HG03135 (cell line): ENCODE results near the gene PAK5.

ENCODE experiments used
- ATAC-seq: cut with Tn5 transposase; IDR thresholded peaks from one replicate; pipeline ENCODE4 v1.9.1; 2021; ENCODE audit warnings: mild to moderate bottlenecking, moderate library complexity; ENCODE audit not compliant: unreplicated experiment

Gene PAK5

GRCh38 chr20:9792674-9793073 is 46.2 kb downstream of the PAK5 start:
- no peak for ATAC-seq

GRCh38 chr20:9789131-9789530 is 49.7 kb downstream of the PAK5 start:
- no peak for ATAC-seq

DNA sequence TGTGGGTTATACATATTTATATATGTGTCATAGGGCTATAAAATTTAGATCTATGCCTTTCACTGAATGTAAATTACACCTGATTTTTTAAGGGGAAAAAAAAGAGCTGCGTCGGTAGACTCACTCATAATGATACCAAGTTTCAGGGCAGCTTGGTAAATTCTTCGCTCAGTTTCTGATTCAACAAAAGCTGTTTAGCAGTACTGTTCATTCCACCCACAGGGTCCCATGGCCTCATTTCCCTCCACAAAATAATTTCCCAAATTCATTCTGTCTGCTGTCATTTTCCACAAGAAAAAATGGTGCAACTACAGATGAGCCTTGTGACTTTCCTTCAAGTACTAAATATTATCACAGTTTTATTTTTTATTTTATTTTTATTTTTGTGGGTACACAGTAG is 63.7 kb downstream of the PAK5 start:
- ATAC-seq: no peak

DNA sequence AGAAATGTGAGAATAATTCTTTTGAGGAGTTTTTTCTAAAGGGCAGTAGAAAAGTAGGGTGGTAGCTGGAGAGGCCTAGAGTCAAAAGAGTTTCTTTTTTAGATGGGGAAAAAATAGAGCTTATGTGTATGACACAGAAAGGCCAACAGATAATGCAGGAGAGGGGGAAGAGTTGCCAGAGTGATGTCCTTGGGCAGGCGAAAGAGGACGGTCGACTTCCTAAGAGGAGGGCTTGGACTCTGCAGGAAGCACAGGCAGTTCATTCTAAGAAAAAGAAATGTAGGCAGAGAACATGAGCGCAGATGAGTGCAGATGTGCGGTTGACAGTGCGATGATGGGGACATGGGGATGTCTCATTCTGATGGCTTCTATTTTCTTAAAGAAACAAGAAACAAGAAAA is 68.9 kb downstream of the PAK5 start:
- no peak for ATAC-seq

GRCh38 chr20:9761476-9761875 is 77.4 kb downstream of the PAK5 start:
- no peak for ATAC-seq

DNA sequence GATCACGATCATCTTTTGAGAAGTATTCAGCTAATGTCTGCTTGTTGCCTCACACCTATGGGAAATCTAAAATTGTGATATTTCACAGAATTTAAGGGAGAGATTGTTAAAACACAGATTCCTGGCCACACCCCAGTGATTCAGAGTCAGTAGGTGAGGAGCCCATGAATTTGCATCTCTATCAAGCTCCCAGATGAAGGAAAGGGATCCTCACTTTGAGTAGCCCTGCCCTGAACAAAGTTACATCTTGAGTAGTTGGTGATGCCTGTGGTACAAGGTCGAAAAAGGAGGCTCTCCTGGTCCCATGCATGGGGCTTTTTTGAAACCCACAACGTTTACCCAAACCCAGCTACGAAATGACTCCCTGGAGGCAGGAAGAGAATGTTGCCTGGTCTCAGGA is 79.5 kb downstream of the PAK5 start:
- no peak for ATAC-seq

DNA sequence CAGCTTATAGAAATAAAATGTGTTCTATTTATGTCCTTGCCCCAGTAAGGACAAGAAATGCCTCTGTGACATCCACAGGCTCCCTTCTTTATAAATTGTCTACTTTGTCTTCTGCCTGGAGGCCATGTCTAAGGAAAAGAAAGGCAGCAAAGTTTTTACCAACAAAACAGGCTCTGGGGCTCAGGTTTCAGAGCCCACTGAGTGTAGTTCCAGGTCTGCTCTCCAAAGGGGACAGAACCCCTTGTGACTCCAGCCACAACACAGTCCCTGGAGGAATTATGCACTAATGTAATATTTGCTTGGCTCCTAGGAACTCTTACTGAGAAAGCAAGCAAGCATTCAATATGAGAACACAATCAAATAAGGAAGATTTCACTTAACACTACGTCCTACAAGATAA is 80.1 kb downstream of the PAK5 start:
- ATAC-seq: no peak

DNA sequence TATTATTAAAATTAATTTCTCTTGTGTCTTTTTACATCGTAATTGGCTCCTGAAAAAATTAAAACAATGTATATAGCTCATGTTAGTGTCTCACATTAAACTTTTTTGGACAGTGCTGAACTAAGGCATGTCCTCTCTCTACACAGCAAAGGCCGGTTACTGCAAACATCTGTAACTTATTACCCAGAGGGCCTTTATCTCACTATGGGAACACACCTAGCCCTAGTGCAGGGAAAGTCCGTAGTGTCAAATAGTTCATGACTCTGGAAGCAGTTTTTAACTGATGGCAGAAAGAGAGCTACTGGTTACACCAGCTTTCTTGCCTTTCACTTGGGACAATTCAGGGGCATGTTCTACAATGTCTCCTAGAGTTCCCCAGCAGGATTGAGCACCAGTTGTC is 82.2 kb downstream of the PAK5 start:
- ATAC-seq: no peak

DNA sequence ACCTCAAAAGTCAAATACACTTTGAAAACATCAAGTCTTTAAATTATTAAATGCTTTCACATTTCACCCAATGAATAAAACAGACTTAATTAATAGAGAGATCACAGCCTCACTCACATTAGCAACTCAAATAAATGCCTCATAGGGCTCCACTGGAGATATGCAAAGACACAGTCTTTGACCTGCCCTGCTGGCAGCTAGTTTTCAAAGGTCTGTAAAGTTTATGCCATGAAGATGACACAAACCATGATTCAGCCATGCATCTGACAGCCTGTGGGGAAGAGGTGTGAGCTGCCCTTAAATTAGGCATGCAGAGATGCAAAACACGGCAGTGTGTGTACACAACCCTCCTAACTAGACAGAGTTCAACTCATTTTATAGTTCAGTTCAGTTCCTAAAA is 83.6 kb downstream of the PAK5 start:
- no peak for ATAC-seq

GRCh38 chr20:9744551-9744950 is 94.3 kb downstream of the PAK5 start:
- no peak for ATAC-seq

- ATAC-seq: no peak
Measured at GRCh38 chr20:9743871-9744270, 95.0 kb downstream of the PAK5 start.

DNA sequence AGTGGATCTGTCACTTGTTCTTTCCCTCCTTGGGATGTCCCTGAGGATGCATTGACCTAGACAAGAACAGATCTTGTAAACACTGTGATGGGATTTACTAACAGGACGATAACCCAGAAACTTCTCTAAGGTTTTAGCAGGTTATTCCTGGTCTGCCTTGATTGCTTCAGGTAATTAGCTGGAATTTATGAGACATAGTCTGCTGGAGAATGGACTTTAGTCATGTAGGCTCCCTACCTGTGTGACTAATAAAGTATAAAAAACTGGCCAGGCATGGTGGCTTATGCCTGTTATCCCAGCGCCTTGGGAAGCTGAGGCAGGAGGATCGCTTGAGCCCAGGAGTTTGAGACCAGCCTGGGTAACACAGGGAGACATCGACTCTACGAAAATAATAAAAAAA is 96.1 kb downstream of the PAK5 start:
- no peak for ATAC-seq

- no peak for ATAC-seq
Measured at GRCh38 chr20:9741996-9742395, 96.9 kb downstream of the PAK5 start.

GRCh38 chr20:9740486-9740885 is 98.4 kb downstream of the PAK5 start:
- no peak for ATAC-seq

- ATAC-seq: no peak
Measured at GRCh38 chr20:9739991-9740390, 98.9 kb downstream of the PAK5 start.

- ATAC-seq: no peak
Measured at GRCh38 chr20:9736373-9736772, 102.5 kb downstream of the PAK5 start.

- no peak for ATAC-seq
Measured at GRCh38 chr20:9723501-9724202, 115.2 kb downstream of the PAK5 start.

- no peak for ATAC-seq
Measured at GRCh38 chr20:9711872-9712271, 127.0 kb downstream of the PAK5 start.

GRCh38 chr20:9710685-9711084 is 128.2 kb downstream of the PAK5 start:
- no peak for ATAC-seq

DNA sequence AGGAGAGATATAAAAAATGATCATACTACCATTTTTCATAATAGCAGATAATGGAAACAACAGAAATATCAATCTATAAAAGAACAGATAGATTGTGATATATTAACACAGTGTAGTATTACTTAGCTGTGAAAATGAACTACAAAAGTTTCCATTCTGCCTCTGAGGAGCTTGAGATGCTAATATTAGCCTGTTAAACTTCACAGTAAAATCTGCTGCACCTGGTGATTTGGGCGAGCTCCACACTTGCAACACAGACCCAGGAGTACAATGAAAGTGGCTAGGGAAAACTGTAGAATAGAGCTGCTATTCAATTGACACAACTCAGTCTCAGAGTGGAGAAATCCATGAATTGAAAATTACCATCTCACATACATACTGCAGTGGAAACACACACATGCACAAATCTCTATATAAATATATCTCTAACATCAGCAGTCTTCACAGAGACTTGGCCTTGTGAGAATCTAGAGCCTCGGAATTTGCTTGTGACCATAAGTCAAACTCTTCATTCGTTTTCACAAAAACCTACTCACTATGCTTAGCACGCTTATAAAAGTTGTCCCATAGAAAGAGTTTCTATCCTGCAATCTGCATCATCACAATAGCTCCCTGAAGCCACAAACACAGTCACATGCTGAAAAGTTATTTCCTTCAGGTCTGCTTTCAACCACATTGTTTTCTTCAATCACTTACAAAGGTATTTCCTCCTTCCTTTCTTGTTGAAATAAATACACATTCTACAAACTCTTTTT is 133.0 kb downstream of the PAK5 start:
- ATAC-seq: no peak

DNA sequence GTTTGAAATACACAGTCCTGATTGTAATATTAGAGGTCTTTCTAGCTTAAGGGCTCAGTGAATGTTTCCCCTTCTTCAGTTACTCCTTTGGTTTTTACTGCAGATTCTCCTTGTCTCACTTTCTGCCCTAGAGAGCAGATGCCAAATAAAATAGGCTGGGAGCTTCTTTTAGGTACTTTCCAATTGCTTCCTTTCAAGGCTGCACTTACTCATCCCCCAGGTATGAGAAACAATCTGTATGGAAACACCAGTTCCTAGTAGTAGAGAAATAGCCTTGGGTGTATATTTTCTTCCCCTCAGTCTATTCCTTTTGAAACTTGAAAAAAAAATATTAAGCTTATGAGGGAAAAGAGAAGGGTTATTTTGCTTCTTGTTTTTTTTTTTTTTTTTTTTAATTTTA is 139.7 kb downstream of the PAK5 start:
- no peak for ATAC-seq

DNA sequence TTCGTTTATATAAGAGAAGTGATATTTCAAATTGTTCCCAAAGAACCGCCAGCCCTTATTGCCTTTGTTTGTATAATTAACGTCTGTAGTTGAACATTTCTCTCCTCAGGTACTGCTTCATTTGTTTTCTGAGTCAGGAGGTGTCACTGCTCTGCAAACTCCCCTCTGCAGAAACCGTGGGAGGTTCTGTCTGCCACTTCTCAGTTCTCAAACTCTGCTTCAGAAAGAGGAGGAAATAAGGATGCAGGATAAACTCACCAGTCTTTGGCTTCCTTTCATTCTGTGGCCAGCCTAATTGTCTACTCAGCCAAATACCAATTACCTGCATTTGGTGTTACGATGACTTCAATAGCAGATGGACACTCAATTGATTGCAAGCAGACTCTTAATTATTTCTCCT is 149.8 kb downstream of the PAK5 start:
- ATAC-seq: no peak

DNA sequence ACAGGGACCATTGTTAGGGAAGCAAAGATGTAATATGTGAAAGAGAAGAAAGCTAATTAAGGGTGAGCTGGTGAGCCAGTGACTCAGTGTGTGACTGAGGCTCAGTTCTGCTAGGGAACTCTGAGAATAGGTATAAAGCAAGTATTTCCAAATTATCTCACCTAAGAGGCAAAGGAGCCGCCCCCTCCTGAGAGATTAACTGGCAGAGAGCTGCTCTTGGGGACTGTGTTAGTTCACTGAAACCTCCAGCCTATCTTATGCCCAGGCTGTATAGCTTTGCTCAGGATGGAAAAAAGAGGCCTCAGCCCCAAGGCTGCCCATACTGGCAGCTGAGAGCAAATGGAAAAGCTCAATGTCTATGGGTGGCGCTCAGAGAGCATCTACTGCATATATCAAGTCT is 152.0 kb downstream of the PAK5 start:
- no peak for ATAC-seq
